Activated T-cell treated with anti-CD3 and anti-CD28 coated beads, Interleukin-2, amount 50 U/mL, for 4 hours (primary cell): ENCODE results near the gene KIF25. TPM values are rescaled to one million over a fixed set of nuclear protein-coding genes. Genes with fewer than 3 reads are reported as not detected.

Experiments
- ATAC-seq, 2 donors: fragments of 200-7000 bp; cut with Tn5 transposase; one replicate each; pipeline ENCODE4 v1.10.0; 2021
- DNase-seq: peaks from one replicate; pipeline ENCODE4 v3.0.0-alpha.2; 2020
- H3K27me3 Mint-ChIP-seq: one replicate; pipeline ENCODE4 v1.8.0; 2021; ENCODE audit warnings: low read depth, mixed read lengths
- H3K36me3 Mint-ChIP-seq: one replicate; pipeline ENCODE4 v1.8.0; 2022; ENCODE audit warnings: mixed read lengths; ENCODE audit not compliant: insufficient read depth
- H3K4me1 Mint-ChIP-seq: one replicate; pipeline ENCODE4 v1.8.0; 2021; ENCODE audit warnings: low read depth, mixed read lengths
- H3K4me3 Mint-ChIP-seq: one replicate; pipeline ENCODE4 v1.8.0; 2021; ENCODE audit warnings: mild to moderate bottlenecking, moderate library complexity, mixed read lengths
- H3K9me3 Mint-ChIP-seq: one replicate; pipeline ENCODE4 v1.8.0; 2021; ENCODE audit warnings: mixed read lengths
- total RNA-seq, 3 donors: library from RNA; stranded (reverse); gene quantifications; one replicate each; pipeline ENCODE4 v1.2.1, GENCODE V29; 2021

The KIF25 gene
- total RNA-seq, 3 donors from 2014 or later: not detected

- no peak overlapping the region for H3K4me3 Mint-ChIP-seq
- H3K4me1 Mint-ChIP-seq: no peaks in the 10 kb centered on the region
- DNase-seq (no peak), ATAC-seq (no peak)
- no peaks in the 10 kb centered on the region for H3K36me3 Mint-ChIP-seq
- H3K9me3 Mint-ChIP-seq: peaks cover under 1% of the 10 kb centered on the region
- no peaks in the 10 kb centered on the region for H3K27me3 Mint-ChIP-seq
Measured at GRCh38 chr6:168087436-168088160, 90.1 kb downstream of the KIF25 start.

GRCh38 chr6:168088161-168089053 lies 90.9 kb downstream of the KIF25 start:
- no peaks in the 10 kb centered on the region for H3K36me3 Mint-ChIP-seq
- no peak overlapping the region for H3K4me3 Mint-ChIP-seq
- DNase-seq (no peak), ATAC-seq (no peak)
- peaks cover 4% of the 10 kb centered on the region for H3K9me3 Mint-ChIP-seq
- H3K27me3 Mint-ChIP-seq: no peaks in the 10 kb centered on the region
- no peaks in the 10 kb centered on the region for H3K4me1 Mint-ChIP-seq

- no peaks in the 10 kb centered on the region for H3K4me1 Mint-ChIP-seq
- DNase-seq: no peak
- H3K9me3 Mint-ChIP-seq: peaks cover 4% of the 10 kb centered on the region
- H3K27me3 Mint-ChIP-seq: no peaks in the 10 kb centered on the region
- no peaks in the 10 kb centered on the region for H3K36me3 Mint-ChIP-seq
- no peak for ATAC-seq
- no peak overlapping the region for H3K4me3 Mint-ChIP-seq
Measured at GRCh38 chr6:168089186-168090063, 92.0 kb downstream of the KIF25 start.

- no peak for ATAC-seq
- H3K36me3 Mint-ChIP-seq: no peaks in the 10 kb centered on the region
- peaks cover 4% of the 10 kb centered on the region for H3K9me3 Mint-ChIP-seq
- DNase-seq: no peak
- H3K4me1 Mint-ChIP-seq: no peaks in the 10 kb centered on the region
- no peak overlapping the region for H3K4me3 Mint-ChIP-seq
- no peaks in the 10 kb centered on the region for H3K27me3 Mint-ChIP-seq
Measured at GRCh38 chr6:168090064-168090690, 92.7 kb downstream of the KIF25 start.

- H3K36me3 Mint-ChIP-seq: no peaks in the 10 kb centered on the region
- peaks cover 4% of the 10 kb centered on the region for H3K9me3 Mint-ChIP-seq
- no peaks in the 10 kb centered on the region for H3K4me1 Mint-ChIP-seq
- no peaks in the 10 kb centered on the region for H3K27me3 Mint-ChIP-seq
- DNase-seq (no peak), ATAC-seq (no peak)
- no peak overlapping the region for H3K4me3 Mint-ChIP-seq
Measured at GRCh38 chr6:168090706-168091105, 93.2 kb downstream of the KIF25 start.

GRCh38 chr6:168091381-168092264 lies 94.2 kb downstream of the KIF25 start:
- Mint-ChIP-seq H3K27me3 (no peaks in the 10 kb centered on the region), H3K36me3 (no peaks in the 10 kb centered on the region), H3K4me3 (no peak overlapping the region), H3K9me3 (peaks cover 4% of the 10 kb centered on the region), H3K4me1 (no peaks in the 10 kb centered on the region)
- DNase-seq (no peak), ATAC-seq (no peak)

GRCh38 chr6:168092541-168092940 lies 95.1 kb downstream of the KIF25 start:
- ATAC-seq: no peak
- H3K4me3 Mint-ChIP-seq: no peak overlapping the region

GRCh38 chr6:168093071-168093505 lies 95.6 kb downstream of the KIF25 start:
- Mint-ChIP-seq H3K9me3 (peaks cover 4% of the 10 kb centered on the region), H3K4me1 (no peaks in the 10 kb centered on the region), H3K36me3 (no peaks in the 10 kb centered on the region), H3K27me3 (peaks cover 6% of the 10 kb centered on the region), H3K4me3 (no peak overlapping the region)
- no peak for ATAC-seq
- no peak for DNase-seq

More at GRCh38 chr6:168092541-168092940, 95.1 kb downstream of the KIF25 start:
- peaks cover under 1% of the 10 kb centered on the region for H3K27me3 Mint-ChIP-seq
- H3K36me3 Mint-ChIP-seq: no peaks in the 10 kb centered on the region
- peaks cover 4% of the 10 kb centered on the region for H3K9me3 Mint-ChIP-seq
- no peak for DNase-seq
- H3K4me1 Mint-ChIP-seq: no peaks in the 10 kb centered on the region

- ATAC-seq (no peak), DNase-seq (no peak)
- Mint-ChIP-seq H3K27me3 (peaks cover 6% of the 10 kb centered on the region), H3K9me3 (peaks cover 4% of the 10 kb centered on the region), H3K36me3 (no peaks in the 10 kb centered on the region), H3K4me3 (no peak overlapping the region), H3K4me1 (no peaks in the 10 kb centered on the region)
Measured at GRCh38 chr6:168093634-168094033, 96.2 kb downstream of the KIF25 start.

Other genes with a start within 250 kb of the KIF25 start
- gene AFDN, start 170.8 kb upstream of the KIF25 start, total RNA-seq: 10 to 100 TPM; 12.8 to 29.1 (median 17.9) TPM
- gene FRMD1, start 81.5 kb downstream of the KIF25 start, total RNA-seq: not detected